Stimulated activated CD4-positive, alpha-beta T cell treated with anti-CD3 and anti-CD28 coated beads, TNF-alpha, amount 100 ng/mL, for 24 hours (primary cell): ENCODE data around the gene STAT2.
"Not testable (repeated sequence)": the region's sequence is repeated elsewhere in the genome, so short reads cannot be mapped to it uniquely, and the experiment has no call there.

ENCODE experiments used
- DNase-seq, 3 experiments: peaks; one replicate each; pipeline ENCODE4 v3.0.0-alpha.2; 2020; ENCODE audit warnings: low read depth in 3 of 3

STAT2 gene

DNA sequence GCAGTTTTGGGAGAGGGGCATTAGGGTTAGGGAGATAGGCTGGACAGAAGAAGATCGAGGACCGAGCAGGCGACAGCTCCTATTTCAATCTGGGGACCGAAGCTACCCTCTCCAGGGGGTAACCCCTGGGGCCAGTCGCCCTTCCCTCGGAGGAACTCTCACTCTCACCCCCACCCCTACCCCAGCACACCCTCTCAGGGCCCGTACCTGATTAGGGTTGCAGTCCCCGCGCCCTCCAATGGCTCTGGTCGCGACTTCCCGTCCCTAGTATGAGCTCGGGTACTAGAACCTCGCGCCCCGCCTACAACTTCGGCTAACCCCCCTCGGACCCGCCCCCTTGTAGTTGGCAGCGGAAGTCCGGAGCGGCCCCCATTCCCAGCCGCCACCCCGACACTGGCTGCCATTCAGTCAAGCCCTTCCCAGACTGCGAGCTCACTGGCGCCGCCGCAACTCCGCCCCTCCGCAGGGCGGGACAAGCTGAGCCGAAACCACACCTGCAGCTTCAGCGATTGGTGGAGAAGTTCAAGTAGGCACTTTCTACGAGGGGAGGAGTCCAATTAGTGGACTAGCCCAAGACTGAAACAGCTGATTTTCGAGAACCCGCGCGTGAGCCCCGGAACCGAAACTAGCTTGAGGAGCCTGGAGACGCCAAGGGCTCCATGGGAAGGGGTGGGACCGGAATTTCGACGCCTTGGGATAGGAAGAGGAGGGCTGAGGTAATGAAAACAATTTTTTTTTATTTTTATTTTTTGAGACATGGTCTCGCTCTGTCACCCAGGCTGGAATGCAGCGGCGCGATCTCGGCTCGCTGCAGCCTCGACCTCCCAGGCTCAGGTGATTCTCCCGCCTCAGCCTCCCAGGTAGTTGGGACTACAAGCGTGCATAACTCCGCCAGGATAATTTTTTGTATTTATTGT lies at the start of gene STAT2:
Gene STAT2 (minus strand): TSS at position 257 of the 917 bp plus-strand sequence. CDS start 3,536 bp downstream, outside the sequence.
- DNase-seq: peak; percentile 96 to 99 (median 98)

GRCh38 chr12:56408799-56409417 lies 49.0 kb upstream of the STAT2 start:
- no peak for DNase-seq

DNA sequence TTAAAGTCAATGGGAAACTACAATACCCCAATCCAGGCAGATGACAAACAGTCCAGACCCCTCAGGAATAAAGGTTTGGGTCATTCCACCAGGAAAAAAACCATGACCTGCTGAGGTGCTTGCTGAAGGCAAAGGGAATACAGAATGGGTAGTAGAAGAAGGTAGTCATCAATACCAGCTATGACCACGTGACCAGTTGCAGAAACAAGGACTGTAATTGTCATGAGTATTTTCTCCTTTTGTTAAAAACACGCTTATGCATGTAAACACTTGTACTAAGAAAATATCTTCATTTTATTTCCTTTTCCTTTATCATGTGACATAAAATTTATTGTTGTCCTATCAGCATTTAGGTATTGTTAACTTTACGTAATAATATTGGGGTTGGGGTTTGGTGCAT lies 44.3 kb upstream of the STAT2 start:
- DNase-seq: not testable (repeated sequence)

GRCh38 chr12:56401612-56402011 lies 41.7 kb upstream of the STAT2 start:
- not testable (repeated sequence) for DNase-seq

DNA sequence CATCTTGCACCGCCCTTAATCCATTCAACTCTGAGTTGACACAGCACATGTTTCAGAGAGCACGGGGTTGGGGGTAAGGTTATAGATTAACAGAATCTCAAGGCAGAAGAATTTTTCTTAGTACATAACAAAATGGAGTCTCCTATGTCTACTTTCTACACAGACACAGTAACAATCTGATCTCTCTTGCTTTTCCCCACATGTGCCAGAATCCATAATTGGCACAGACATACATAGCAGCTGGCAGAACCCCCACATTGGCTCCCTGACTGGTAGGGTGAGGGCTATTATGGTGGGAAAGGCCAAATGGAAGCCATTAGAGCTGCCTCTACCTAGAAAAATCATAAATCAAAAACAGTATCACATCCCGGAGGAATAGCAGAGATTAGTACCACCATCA lies 41.2 kb upstream of the STAT2 start:
- DNase-seq: not testable (repeated sequence)

DNA sequence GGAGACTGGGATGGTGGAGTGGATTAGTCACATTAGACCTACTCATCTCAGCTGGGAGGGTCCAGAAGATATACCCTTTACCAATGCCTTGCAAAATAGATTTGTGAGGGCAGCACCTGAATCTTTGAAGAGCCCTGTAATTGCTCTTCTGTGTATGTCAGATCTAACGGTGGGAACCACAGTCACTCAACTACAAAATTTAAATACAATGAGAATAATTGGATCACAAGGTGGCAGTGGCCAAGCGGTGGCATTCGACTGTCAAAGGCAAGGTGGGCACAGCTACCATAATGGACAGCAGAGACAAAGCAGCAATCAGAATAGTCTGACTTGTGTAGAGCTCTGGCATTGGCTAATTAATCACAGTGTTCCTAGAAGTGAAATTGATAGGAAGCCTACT lies 39.6 kb upstream of the STAT2 start:
- not testable (repeated sequence) for DNase-seq

- no peak for DNase-seq
Measured at GRCh38 chr12:56398324-56398723, 38.4 kb upstream of the STAT2 start.

DNA sequence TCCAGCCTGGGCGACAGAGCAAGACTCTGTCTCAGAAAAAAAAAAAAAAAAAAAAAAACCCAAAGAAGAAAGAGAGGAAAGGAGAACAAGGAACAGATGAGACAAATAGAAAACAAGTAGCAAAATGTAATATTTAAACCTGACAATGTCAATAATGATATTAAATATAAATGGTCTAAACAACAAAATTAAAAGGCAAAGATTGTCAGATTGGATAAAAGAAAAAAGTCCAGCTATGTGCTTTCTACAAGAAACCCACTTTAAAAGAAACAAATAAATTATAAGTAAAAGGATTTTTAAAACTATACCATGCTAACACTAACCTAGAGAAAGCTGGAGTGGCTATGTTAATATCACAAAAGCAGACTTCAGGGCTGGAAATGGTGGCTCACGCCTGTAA lies 32.4 kb upstream of the STAT2 start:
- no peak for DNase-seq

- no peak for DNase-seq
Measured at GRCh38 chr12:56391721-56392120, 31.8 kb upstream of the STAT2 start.

GRCh38 chr12:56389412-56389811 lies 29.5 kb upstream of the STAT2 start:
- no peak for DNase-seq

GRCh38 chr12:56387152-56387736 lies 27.3 kb upstream of the STAT2 start:
- no peak for DNase-seq

GRCh38 chr12:56385873-56386272 lies 26.0 kb upstream of the STAT2 start:
- no peak for DNase-seq

DNA sequence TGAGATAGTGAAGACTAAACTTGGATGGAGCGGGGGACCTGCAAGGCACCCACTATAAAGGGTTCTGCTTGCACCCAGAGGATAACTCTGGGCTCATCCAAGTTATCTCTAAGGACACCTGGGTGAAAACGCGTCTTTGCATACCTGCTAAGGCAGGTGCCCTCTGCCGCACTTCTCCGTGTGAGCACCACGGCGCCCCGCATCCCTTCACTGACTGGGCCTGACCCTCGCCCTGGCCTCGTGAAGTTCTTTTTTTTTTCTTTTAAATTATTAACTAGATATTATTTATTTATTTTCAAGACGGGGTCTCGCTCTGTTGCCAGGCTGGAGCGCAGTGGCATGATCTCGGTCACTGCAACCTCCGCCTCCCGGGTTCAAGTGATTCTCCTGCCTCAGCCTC lies 22.7 kb upstream of the STAT2 start:
- DNase-seq: no peak

DNA sequence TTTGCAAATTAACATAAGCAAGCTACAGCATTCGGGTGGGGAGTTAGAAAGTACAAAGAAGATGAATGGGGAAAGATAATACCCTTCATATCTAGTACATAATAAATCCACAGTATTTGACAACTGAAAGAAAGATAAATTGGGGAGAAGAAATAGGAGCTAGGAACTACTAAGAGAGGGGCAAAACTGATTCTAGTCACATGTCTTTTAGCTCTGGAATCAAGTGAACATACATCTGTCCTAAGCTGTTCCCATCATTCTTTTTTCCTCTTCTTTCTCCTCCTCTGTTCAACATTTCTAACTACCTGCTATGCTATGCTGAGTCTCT lies 18.0 kb upstream of the STAT2 start:
- DNase-seq: no peak

DNA sequence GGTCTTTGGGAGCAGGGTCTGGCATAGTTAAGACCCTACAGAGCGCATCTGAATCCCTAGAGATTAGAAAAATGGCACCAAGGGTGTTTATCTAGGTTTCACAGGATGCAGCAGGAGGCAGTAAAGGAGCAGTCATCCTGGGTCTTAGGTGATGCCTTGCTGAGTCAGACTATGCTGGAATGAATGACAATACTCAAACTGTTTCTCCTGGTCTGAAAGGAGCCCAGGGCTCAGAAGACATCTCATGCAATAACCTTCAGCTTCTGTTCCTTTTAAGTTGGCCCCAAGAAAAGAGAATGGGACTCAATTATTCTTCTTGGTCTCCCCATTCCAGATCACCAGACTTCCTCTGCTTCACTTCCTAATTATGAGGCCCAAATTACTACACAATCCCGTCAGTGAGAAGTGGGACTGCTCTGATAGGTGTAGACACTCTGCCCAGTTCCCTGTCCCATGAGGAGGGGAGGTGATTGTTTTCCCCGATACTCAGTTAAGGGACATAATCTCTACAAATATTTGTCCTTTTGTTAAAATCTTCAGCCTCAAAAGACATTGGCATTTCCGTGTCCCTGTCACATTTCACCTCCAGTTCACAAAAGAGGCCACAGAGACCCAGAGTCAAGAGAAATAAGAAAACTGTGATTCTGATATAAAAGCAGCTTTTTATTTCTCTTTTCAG lies 17.5 kb upstream of the STAT2 start:
- DNase-seq: no peak

DNA sequence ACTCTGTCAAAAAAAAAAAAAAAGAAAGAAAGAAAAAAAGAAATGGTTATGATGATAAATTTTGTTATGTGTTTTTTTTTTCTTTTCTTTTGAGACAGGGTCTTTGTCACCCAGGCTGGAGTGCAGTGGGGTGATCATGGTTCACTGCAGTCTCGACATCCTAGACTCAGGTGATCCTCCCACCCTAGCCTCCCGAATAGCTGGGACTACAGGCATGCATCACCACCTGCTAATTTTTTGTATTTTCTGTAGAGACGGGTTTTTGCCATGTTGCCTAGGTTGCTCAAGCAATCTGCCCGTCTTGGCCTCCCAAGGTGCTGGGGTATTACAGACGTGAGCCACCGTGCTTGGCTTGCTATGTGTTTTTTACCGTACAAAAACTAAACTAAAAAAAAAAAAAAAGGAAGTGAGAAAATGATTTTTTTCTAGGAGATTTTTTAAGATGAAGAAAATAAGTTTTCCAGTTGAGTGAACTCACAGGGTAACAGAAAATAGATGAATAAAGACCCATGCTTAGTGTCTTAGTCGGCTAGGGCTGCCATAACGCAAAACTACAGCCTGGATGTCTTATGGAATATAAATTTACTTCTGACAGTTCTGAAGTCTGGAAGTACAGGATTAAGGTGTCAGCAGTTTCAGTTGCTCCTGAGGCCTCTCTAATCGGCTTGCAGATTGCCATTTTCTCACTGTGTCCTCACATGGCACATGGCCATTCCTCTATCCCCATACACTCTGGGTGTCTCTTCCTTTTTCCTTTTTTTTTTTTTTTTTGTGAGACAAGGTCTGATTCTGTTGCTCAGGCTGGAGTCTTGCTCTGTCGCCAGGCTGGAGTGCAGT lies 15.9 kb upstream of the STAT2 start:
- no peak for DNase-seq

DNA sequence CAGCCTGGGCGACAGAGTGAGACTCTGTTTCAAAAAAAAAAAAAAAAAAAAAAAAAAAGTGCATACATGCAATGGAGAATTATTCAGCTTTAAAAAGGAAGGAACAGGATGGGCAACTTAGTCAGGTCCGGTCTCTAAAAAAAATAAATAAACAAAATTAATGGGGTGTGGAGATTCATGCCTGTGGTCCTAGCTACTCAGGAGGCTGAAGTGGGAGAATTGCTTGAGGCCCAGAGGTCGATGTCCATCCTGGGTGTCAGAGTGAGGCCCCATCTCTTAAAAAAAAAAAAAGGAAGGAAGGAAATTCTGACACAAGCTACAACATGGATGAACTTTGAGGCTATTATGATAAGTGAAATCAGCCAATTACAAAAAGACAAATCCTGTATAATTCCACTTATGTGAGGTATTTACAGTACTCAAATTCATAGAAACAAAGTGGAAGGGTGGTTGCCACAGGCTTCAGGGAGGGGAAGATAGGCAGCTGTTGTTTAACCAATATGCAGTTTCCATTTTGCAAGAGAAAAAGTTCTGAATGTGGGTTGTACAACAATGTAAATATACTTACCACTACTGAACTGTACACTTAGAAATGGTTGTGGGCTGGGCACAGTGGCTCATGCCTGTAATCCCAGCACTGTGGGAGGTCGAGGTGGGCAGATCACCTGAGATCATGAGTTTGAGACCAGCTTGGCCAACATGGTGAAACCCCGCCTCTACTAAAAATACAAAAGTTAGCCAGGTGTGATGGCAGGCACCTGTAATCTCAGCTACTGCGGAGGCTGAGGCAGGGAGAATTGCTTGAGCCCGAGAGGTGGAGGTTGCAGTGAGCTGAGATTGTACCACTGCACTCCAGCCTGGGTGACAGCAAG lies 15.1 kb upstream of the STAT2 start:
- no peak for DNase-seq

DNA sequence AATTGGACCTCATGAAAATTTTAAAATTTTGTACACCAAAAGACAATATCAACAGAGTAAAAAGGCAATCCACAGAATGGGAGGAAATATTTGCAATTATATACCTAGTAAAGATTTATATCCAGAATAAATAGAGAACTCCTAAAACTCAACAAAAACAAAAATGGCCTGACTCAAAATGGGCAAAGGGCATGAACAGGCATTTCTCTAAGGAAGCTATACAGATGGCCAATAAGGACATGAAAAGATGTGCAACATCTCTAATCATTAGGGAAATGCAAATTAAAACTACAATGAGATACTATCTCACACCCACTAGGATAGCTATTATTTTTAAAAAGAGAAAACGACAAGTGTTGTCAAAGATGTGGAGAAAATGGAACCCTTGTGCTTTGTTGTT lies 13.6 kb upstream of the STAT2 start:
- DNase-seq: no peak

- no peak for DNase-seq
Measured at GRCh38 chr12:56366948-56367347, 7.0 kb upstream of the STAT2 start.
